H1 (cell line): ENCODE data around the gene CCNJ. TPM values are rescaled to one million over a fixed set of nuclear protein-coding genes. Genes with fewer than 3 reads are reported as not detected.

Experiments used
- ASH2L ChIP-seq: fragments of 200-600, 300-600 bp; sonication (generic); IDR thresholded peaks from one replicate; pipeline ENCODE4 v1.7.1; 2017; ENCODE audit warnings: low read length
- CREB1 ChIP-seq: IDR thresholded peaks from 2 replicates; pipeline ENCODE4 v1.6.1; 2012; ENCODE audit warnings: inconsistent platforms
- CTBP2 ChIP-seq: IDR thresholded peaks from 2 replicates; pipeline ENCODE4 v1.7.0; 2011; ENCODE audit warnings: borderline replicate concordance, mild to moderate bottlenecking, moderate library complexity, mixed read lengths, low read length; ENCODE audit not compliant: insufficient read depth, insufficient read length
- MAFK ChIP-seq: IDR thresholded peaks from 2 replicates; pipeline ENCODE4 v1.6.1; 2012; ENCODE audit warnings: low read depth, mild to moderate bottlenecking, improper control_type of control experiment, low read length
- ZNF274 ChIP-seq: IDR thresholded peaks from 2 replicates; pipeline ENCODE4 v1.7.0; 2012; ENCODE audit warnings: low read length, borderline replicate concordance; ENCODE audit errors: extremely low read depth
- polyA plus RNA-seq, 7 experiments: library from polyadenylated mRNA; depleted of rRNA in 3 of 7; stranded (reverse) in 5 of 7; unstranded in 2 of 7; fragments of >200 nt in 5 of 7; fragments of 200-250 nt in 2 of 7; gene quantifications; 1 replicate in 5 of 7; 2 replicates in 1 of 7; 4 replicates in 1 of 7; pipeline versions ENCODE4 v1.2.1 to v1.2.3, GENCODE V29; 2011 to 2013; ENCODE audit warnings: missing spikeins in 2 of 7, mixed read lengths in 2 of 7
- total RNA-seq: library from RNA; stranded (reverse); fragmentation: NEBNext Ultra II Directional; extraction: Animal tissue kit (Norgen Biotek cat#: 25700); gene quantifications from 2 replicates; pipeline ENCODE4 v1.2.1, GENCODE V29; 2021

Gene CCNJ
- total and polyA plus RNA-seq, 2 of the 8 experiments (the other 6 are each of a cell fraction or from before 2014, with no cell fraction given): 31.4 to 34.7 TPM

DNA sequence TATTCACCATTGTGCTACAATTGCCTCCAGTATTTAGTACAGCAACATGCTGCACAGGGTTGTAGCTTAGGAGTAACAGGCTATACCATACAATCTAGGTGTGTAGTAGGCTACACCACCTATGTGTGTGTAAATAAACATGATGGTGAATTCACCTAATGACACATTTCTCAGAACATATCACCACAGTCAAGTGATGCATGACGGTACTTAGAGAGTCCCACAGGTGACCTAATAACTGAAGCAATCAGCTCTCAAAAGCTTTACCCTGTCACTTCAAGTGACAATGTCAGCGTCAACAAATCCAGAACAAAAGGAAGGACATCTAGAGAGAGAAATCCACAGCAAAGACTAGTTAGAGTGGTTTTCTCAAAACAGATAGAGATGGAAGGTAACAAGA lies 38.8 kb downstream of the CCNJ start (continued):
- no peak for TF ChIP-seq ZNF274
- TF ChIP-seq CREB1: no peak
- TF ChIP-seq CTBP2: no peak
- no peak for TF ChIP-seq ASH2L
- no peak for TF ChIP-seq MAFK
